ENCODE results near the gene LRRC66.

DNA sequence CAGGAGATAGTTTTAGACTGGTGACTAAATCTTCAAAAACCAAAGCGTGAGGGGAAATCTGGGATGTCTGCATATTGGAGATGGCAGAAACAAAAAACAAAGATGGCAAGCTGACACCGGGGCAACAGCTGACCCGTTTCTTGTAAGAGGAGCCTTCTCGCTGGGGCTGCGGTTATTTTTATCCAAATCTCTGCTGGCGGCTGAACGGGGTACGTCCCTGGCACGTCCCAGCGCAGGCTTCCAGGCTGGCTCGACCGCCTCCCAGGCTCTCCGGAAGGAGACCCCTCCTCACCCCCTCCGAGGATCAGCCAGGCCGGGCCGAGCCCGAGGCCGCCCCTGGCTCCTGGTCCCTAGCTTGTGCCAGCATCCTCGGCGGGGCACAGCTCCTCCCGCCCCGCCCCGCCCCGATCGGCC lies 17.5 kb upstream of the LRRC66 start:
- TF ChIP-seq POLR2A (IDR thresholded peaks at IDR 0.05) = no peak
- no peak for TF ChIP-seq POLR2AphosphoS5 (IDR thresholded peaks at IDR 0.05; ENCODE audit: insufficient read depth in 1 of 2, low read depth in 1 of 2)
- TF ChIP-seq, protein P1, sequence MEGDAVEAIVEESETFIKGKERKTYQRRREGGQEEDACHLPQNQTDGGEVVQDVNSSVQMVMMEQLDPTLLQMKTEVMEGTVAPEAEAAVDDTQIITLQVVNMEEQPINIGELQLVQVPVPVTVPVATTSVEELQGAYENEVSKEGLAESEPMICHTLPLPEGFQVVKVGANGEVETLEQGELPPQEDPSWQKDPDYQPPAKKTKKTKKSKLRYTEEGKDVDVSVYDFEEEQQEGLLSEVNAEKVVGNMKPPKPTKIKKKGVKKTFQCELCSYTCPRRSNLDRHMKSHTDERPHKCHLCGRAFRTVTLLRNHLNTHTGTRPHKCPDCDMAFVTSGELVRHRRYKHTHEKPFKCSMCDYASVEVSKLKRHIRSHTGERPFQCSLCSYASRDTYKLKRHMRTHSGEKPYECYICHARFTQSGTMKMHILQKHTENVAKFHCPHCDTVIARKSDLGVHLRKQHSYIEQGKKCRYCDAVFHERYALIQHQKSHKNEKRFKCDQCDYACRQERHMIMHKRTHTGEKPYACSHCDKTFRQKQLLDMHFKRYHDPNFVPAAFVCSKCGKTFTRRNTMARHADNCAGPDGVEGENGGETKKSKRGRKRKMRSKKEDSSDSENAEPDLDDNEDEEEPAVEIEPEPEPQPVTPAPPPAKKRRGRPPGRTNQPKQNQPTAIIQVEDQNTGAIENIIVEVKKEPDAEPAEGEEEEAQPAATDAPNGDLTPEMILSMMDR (IDR thresholded peaks at IDR 0.05) = no peak

Data from vagina (tissue), 2 donors.